GM20431 (cell line): ENCODE measurements around the gene OR4B1.
"Not testable (repeated sequence)": the region's sequence is repeated elsewhere in the genome, so short reads cannot be mapped to it uniquely, and the experiment has no call there.

Experiments
- in situ Hi-C: fragments of 300-500 bp; cut with MseI, MboI; formaldehyde crosslinking; loops from one replicate; pipeline ENCODE4 v1.15.0; 2020; ENCODE audit warnings: low sequenced_read_pairs; ENCODE audit not compliant: unreplicated experiment

Gene OR4B1, protein sequence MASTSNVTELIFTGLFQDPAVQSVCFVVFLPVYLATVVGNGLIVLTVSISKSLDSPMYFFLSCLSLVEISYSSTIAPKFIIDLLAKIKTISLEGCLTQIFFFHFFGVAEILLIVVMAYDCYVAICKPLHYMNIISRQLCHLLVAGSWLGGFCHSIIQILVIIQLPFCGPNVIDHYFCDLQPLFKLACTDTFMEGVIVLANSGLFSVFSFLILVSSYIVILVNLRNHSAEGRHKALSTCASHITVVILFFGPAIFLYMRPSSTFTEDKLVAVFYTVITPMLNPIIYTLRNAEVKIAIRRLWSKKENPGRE

DNA sequence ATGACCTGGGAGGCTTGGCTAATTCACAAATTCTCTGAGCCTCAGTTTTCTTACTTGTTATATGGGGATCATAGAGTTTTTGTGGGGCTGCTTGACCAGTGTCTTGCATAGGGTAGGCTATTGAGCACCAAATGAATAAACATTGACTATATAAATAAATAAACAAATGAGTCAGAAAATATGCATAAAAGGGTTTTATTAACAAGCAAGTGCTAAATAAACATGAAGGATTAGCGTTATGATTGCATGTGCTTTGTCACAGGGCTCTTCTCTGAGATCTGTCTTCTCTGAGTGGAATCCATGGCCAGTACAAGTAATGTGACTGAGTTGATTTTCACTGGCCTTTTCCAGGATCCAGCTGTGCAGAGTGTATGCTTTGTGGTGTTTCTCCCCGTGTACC lies at the start of gene OR4B1:
Gene OR4B1 (plus strand): TSS at position 301 of the 400 bp plus-strand sequence. CDS start 0 bp downstream, at position 301.
- in situ Hi-C loops: no loop called here

DNA sequence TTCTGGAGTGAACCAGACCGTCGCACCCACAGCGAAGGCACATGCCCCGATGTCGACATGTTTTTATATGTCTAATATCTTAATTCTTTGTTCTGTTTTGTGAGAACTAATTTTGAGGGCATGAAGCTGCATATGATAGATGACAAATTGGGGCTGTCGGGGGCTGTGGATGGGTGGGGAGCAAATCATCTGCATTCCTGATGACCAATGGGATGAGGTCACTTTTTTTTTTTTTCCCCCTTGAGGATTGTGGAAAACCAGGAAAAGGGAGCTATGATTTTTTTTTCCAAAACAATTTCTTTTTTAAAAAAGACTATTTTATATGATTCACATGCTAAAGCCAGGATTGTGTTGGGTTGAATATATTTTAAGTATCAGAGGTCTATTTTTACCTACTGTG lies 49.2 kb upstream of the OR4B1 start:
- in situ Hi-C loops: no loop called here

DNA sequence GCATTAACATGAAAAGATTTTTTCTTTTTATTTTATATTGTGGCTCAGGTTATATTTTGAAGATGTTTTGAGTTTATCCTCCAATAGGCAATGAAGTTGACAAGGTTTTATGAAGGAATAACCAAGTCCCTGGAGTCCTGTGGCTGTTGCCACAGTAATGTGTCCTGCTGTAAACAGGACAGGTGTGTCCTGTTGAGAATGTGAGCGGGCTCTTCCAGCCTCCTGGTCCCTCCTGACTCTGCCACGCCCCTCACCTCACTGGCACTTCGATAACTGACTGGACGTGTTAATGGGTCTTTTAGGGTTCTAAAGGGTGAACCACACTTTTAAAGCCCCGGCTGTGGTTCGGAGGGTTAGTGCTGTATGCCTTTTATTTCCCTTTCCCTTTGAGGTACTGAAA lies 47.8 kb upstream of the OR4B1 start:
- in situ Hi-C loops: no loop called here

DNA sequence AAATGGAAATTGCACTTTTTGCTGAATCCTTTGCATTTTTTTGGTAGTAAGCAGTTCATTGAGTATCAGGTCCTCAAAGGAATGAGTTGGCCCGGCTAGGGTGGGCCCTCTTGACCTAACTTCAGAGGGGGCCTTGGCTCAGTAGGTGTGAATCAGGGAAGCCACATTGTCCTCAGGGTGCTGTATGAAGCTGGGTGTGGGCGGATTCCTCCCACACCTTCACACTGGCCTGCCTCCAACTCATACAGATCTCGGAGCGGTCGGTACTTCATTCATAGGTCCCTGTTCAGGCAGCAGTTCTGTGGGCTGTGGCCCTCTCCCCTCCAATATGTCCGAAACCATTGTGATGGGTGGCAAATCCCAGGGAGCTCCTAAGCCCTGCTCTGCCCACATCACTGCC lies 47.4 kb upstream of the OR4B1 start:
- in situ Hi-C loops: no loop called here

DNA sequence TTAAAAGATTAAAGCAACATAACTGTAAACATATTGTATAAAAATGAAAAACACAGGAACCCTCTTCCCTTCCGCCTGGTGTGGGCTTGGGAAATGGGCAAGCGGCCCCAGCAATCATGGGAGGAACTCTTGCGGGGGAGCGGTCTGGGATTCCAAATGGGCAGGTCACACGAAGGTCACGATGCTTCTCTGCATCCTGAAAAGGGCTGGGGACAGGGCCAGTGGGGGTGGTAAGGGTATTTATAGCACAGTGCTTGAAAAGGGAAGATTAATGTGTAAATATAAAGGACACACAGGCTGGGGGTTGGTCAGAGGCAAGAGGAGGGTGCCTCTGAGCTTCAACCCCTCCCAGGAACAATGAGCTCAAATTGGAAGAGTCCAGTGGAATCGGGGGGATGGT lies 46.9 kb upstream of the OR4B1 start:
- in situ Hi-C loops: no loop called here

DNA sequence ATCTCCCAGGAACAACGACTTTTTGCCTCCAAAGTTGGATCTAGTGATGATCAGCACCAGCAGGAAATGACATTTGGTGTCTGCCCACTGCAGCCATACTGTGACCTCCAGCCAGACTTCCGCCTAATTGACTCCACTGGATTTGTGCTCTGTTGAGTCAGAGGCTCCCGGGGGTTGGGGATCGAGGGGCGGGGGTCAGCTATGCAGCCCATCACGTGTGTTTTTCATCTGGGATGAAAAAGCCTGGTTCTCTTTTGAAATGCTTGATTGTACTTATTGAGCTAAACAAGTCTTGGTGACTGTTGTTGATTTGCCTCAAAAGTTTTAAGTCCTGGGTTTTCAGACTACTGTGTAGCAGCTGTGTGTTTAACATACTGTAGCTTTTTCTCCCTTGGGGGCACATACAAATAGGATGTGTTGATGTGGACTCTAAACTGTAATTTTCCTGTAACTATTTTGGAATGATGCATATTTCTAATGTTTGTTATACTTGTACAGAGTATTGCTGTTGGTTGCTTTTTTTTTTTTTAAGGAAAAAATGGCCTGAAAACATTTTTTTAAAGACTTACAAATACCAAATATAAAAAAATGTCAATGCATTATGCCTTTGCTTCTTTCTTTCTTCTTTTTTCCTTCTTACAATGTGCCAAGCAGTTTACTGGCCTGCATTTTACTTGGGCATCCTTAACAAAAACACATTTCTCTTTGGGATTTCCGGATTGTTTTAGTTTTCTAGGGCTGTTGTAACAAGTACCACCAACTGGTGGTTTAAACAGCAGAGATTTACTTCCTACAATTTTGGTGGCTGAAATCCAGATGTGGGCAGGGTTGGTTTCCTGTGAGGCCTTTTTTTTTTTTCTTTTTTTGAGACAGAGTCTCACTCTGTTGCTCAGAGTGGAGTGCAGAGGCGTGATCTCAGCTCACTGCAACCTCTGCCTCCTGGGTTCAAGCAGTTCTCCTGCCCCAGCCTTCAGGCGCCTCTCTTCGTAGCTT lies 46.1 kb upstream of the OR4B1 start:
- in situ Hi-C loops: no loop called here

DNA sequence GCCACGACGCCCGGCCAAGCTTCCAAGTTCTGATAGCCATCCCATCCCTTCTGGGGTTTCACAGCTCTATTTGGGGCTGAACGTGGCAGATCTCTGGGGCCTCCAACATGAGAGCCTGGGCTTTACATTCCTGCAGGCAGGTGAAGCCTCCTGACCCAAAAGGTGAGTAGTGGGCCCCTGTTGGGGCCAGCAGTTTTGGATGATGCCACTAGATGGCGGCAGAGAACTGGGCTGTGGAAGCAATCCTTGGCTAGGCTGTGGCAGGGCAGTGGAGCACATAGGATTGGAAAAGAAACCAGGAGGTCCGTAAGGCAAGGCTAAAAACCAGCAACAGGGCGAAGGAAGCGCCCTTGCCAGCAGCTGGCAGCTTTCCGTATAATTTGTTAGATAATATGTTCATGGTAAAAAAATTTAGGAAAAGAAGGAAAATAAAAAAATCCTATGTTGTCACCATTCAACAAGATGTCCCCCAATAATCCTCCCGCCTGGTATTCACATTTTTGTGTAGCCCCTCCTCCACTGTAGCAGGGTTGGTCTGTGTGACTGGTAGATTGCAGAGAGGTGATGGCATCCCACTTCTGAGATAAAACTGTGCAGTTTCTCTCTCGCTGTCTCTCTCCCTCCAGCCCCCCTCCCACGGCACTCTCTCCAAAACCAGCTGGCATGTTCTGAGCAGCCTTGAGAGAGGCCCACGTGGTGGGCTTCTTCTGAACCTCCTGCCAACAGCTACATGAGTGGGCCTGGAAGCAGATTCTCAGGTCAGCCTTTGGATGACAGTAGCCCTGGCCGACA lies 43.6 kb upstream of the OR4B1 start:
- in situ Hi-C loops: no loop called here

DNA sequence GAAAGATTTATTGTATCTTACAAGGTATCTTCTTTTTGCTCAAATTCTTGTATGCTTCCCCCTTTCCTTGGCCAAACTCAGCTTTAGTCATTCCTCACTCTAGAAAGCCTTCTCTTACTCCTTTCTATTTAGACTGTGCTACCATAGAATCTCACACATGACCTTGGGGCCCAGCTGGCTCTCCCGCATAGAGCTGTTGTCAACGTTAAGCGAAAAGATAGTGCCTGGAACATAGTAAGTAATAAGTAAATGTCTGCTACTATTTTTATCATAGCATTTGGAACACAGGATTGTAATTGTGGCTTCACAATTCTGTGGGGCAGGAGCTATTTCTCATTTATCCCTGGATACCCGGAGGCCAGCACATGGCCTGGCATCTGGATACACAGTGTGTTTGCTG lies 38.9 kb upstream of the OR4B1 start:
- in situ Hi-C loops: no loop called here

DNA sequence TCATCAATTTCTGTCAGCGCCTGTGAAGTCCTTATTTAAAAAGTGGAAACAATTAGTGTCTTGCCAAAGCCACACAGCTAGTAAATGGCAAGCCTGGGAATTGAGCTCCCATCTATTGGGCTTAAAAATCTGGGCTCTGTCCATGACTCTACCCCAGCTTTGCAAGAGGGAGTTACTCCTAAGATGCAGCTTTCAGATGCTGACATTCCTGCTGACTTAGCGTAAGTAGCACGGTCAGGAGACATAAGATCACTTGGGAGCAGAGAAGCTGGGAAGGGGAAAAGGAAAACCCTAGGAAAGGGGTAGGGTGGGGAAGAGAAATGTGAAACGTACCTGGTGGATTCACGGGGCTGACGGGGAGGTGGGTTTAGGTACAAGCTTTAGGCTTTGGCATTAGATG lies 36.0 kb upstream of the OR4B1 start:
- in situ Hi-C loops: no loop called here

DNA sequence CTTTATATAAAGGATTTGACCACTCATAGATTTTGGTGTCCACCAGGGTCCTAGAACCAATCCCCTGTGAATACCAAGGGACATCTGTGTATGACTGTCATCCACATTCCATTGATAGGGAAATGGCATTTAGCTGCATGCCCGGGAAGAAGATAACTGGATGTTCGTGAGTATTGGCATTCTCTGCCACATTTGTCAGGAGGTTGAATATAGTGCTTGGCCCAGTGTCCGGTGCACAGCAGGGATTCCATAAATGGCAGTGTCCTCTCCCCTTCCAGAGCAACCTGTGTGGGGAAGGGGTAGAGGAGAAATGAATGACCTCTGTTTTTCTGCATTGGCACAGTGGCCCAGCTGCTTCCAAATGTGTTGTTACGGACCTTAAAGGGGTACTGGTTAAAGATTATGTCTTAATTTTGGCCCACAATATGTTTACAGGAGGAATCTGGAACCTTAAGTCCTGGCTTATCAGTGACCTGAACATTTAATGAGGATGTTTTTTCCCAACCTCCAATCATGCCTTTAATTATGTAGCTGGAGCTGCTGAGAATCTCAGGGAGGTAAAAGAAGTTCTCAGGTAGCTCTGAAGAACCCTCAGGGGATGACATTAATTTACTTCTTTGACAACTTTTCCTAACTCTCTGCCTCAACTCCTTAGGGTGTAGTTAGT lies 33.6 kb upstream of the OR4B1 start:
- in situ Hi-C loops: no loop called here

DNA sequence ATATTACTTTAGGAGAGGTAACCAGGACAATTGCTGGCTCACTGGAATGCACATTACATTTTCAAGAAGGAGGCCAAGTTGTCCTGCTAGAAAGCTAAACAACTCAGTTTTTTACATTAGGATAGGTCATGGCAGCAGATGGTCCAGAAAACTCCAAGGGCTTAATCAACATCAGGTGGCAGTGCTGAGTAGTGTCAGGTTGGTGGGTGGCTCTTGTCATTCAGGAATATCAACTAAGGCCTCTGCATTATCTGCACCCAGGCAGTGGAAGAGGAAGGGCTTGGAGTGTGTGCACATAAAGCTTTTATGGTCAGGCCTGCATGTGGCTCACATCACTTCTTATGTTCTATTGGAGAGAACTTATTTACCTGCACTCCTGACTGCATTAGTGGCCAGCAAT lies 32.2 kb upstream of the OR4B1 start:
- in situ Hi-C loops: no loop called here

DNA sequence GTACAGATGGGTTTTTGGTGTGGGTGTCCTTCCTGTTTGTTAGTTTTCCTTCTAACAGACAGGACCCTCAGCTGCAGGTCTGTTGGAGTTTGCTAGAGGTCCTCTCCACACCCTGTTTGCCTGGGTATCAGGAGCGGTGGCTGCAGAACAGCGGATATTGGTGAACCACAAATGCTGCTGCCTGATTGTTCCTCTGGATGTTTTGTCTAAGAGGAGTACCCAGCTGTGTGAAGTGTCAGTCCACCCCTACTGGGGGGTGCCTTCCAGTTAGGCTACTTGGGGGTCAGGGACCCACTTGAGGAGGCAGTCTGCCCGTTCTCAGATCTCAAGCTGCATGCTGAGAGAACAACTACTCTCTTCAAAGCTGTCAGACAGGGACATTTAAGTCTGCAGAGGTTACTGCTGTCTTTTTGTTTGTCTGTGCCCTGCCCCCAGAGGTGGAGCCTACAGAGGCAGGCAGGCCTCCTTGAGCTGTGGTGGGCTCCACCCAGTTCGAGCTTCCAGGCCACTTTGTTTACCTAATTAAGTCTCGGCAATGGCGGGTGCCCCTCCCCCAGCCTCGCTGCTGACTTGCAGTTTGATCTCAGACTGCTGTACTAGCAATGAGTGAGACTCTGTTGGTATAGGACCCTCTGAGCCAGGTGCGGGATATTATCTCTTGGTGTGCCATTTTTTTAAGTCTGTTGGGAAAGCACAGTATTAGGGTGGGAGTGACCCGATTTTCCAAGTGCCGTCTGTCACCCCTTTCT lies 25.5 kb upstream of the OR4B1 start:
- in situ Hi-C loops: not testable (repeated sequence)

DNA sequence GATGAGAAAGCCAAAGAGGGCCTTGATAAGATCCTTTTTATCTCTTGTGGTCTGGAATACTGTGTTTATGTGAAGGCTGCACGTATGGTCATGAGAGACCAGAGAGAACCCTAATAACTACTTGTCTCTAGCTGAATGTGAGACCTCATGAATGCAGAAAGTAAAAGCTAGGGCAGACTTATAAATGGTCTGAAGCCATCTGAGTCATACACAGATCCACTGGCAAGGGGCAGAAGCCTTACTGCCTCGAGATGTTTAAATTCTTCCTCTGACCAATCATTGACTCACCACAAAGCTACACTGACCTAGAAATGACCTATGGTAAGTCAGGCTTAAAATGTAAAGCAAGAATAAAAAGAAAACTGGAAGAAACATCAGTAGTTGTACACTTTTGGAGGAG lies 22.7 kb upstream of the OR4B1 start:
- in situ Hi-C loops: no loop called here

DNA sequence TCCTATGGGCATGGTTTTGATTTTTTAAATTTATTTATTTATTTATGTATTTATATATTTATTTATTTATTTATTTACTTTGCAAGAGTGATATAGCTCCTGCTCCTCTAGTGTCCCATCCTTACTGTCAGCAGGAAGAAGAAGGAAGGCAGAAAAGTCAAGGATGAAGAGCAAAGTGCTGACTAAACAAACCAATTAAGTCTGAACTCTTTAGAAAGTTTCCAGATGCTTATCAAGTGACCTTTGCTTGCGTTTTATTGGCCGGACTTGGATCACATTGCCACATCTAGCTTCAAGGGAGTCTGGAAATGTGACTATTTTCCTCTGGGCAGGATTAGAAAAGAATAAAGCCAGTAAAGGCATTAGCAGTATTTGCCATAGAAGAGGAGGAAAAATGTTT lies 8.7 kb upstream of the OR4B1 start:
- in situ Hi-C loops: no loop called here

DNA sequence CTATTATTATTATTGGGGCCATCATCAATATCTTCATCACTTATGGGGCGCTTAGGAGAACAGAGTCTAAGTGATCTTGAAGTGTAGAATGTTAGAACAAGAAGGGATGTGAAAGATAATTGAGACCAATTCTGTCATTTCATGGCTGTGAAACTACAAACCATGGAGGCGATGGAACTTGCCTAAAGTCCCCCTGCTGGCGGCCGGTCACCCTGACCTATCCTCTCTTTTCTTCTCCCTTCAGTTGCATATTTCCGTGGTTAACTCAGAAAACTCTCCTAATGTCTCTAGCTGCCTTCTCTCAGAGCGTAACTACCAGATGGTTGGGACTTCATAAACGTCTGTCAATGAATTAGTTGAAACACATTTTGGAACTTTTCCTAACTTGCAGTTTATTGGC lies 6.6 kb upstream of the OR4B1 start:
- in situ Hi-C loops: no loop called here

DNA sequence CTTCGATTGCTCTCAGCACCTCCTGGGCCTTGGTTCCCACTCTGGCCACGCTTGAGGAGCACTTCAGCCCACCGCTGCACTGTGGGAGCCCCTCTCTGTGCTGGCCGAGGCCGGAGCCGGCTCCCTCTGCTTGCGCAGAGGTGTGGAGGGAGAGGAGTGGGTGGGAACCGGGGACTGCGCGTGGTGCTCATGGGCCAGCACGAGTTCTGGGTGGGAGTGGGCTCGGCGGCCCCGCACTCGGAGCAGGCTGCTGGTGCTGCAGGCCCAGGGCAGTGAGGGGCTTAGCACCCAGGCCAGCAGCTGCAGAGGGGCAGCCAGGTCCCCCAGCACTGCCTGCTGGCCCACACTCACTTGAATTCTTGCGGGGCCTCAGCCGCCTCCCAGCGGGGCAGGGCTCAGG lies 12.2 kb downstream of the OR4B1 start:
- in situ Hi-C loops: no loop called here

DNA sequence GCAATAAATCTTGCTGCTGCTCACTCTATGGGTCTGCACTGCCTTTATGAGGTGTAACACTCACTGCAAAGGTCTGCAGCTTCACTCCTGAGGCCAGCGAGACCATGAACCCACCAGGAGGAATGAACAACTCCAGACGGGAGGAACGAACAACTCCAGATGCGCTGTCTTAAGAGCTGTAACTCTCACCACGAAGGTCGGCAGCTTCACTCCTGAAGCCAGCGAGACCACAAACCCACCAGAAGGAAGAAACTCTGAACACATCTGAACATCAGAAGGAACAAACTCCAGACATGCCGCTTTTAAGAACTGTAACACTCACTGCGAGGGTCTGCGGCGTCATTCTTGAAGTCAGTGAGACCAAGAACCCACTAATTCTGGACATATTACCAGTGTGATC lies 13.4 kb downstream of the OR4B1 start:
- in situ Hi-C loops: not testable (repeated sequence)

DNA sequence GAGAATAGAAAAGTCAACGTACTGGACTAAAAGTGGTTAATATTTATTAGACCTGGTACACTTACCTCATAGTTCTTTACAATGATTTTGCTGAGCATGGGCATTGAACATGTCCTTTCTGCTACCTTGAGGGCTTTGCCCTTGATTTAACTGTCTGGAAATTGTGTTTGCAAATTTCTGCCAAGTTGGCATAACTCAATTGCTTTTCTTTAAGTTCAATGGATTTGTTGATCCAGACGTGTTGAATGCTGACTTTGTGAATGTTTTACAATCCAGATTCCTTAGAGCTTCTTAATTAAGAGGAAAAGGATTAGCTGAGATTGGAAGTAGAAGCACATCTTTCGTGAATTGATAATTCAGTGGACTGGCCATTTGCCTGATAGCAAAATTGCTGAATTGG lies 21.1 kb downstream of the OR4B1 start:
- in situ Hi-C loops: no loop called here

DNA sequence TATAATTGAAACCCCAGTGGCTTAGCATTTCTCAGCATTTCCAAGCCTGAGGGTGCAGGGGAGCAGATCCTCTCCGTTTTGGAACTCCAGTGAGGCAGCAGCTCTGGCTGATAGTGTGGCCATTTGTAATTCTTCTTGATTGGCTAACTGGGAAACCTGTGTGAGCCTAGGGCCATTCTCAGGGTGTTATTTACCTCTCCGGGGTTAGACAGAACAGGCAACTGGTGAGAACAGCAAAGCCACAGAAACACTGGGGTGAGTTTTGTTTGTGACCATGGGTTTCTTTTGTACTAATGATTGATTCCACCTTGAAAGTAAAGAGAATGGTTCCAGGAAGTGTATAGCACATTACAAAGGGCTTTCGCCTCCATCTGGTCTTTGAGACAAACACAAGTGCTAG lies 25.9 kb downstream of the OR4B1 start:
- in situ Hi-C loops: no loop called here
